HepG2 (cell line): ENCODE measurements around the gene KIF3A. TPM values are rescaled to one million over a fixed set of nuclear protein-coding genes. Genes with fewer than 3 reads are reported as not detected.

ENCODE experiments used
- AHDC1 ChIP-seq: sonication (generic); formaldehyde crosslinking; IDR thresholded peaks from 2 replicates; pipeline ENCODE4 v1.5.1; 2020; ENCODE audit warnings: mild to moderate bottlenecking, missing genetic modification reagents, borderline replicate concordance
- BCL6 ChIP-seq: IDR thresholded peaks from 2 replicates; pipeline ENCODE4 v1.6.1; 2016; ENCODE audit warnings: missing genetic modification reagents, missing compliant biosample characterization
- EED ChIP-seq: sonication (generic); formaldehyde crosslinking; IDR thresholded peaks from 2 replicates; pipeline ENCODE4 v1.5.0; 2020; ENCODE audit warnings: mild to moderate bottlenecking, missing genetic modification reagents
- KIAA2018 ChIP-seq: sonication (generic); formaldehyde crosslinking; IDR thresholded peaks from 2 replicates; pipeline ENCODE4 v1.5.0; 2020; ENCODE audit warnings: mild to moderate bottlenecking, missing genetic modification reagents, borderline replicate concordance
- NFYC ChIP-seq: IDR thresholded peaks from 2 replicates; pipeline ENCODE4 v1.6.1; 2016; ENCODE audit warnings: missing genetic modification reagents, missing compliant biosample characterization
- THYN1 ChIP-seq: sonication (generic); formaldehyde crosslinking; IDR thresholded peaks from 2 replicates; pipeline ENCODE4 v1.8.1; 2023; ENCODE audit warnings: low read depth, mild to moderate bottlenecking, moderate library complexity, missing genetic modification reagents, borderline replicate concordance
- YY1 ChIP-seq: IDR thresholded peaks from 2 replicates; pipeline ENCODE4 v1.6.1; 2011; ENCODE audit warnings: low read length, low read depth, moderate library complexity, mild to moderate bottlenecking; ENCODE audit not compliant: insufficient read depth, insufficient replicate concordance
- ZFP36L1 ChIP-seq: sonication (generic); formaldehyde crosslinking; IDR thresholded peaks from 2 replicates; pipeline ENCODE4 v1.8.0; 2022; ENCODE audit warnings: mild to moderate bottlenecking, missing genetic modification reagents, moderate library complexity
- ZNF121 ChIP-seq: sonication (generic); formaldehyde crosslinking; IDR thresholded peaks from 2 replicates; pipeline ENCODE4 v1.5.0; 2020; ENCODE audit warnings: mild to moderate bottlenecking, missing genetic modification reagents
- ZNF160 ChIP-seq: sonication (generic); formaldehyde crosslinking; IDR thresholded peaks from 2 replicates; pipeline ENCODE4 v1.8.0; 2022; ENCODE audit warnings: mild to moderate bottlenecking, inconsistent platforms, missing genetic modification reagents
- ZNF24 ChIP-seq: fragments of 450-650 bp; IDR thresholded peaks from 2 replicates; pipeline ENCODE4 v1.6.1; 2017; ENCODE audit warnings: antibody characterized with exemption, mild to moderate bottlenecking
- ZNF619 ChIP-seq: sonication (generic); formaldehyde crosslinking; IDR thresholded peaks from 2 replicates; pipeline ENCODE4 v1.4.0; 2020; ENCODE audit warnings: mild to moderate bottlenecking, missing genetic modification reagents
- ZNF746 ChIP-seq: sonication (generic); formaldehyde crosslinking; IDR thresholded peaks from 2 replicates; pipeline ENCODE4 v1.8.0; 2022; ENCODE audit warnings: mild to moderate bottlenecking, missing genetic modification reagents
- polyA plus RNA-seq, 8 experiments: library from polyadenylated mRNA; depleted of rRNA in 3 of 8; stranded (reverse) in 7 of 8; unstranded in 1 of 8; fragments of >200 nt; fragmentation: Illumina TruSeq in 4 of 8; extraction: Trizol in 4 of 8; gene quantifications; 2 replicates each; pipeline versions ENCODE4 v1.2.1 to v1.2.3, GENCODE V29; 2011 to 2016; ENCODE audit warnings: low read depth in 4 of 8, missing spikeins in 1 of 8, mixed read lengths in 1 of 8; ENCODE audit not compliant: insufficient read depth in 1 of 8
- total RNA-seq, 5 experiments: library from RNA; depleted of rRNA; stranded (reverse); fragments of >200 nt; fragmentation: Illumina TruSeq; extraction: Trizol; gene quantifications; 2 replicates each; pipeline ENCODE4 v1.2.3, GENCODE V29; 2016; ENCODE audit warnings: low read depth in 1 of 5

KIF3A gene
- total and polyA plus RNA-seq, 2 of the 13 experiments (the other 11 are each of a cell fraction or from before 2014, with no cell fraction given): 2.3 to 8.4 TPM

- TF ChIP-seq ZNF121 (no peak), AHDC1 (CRISPR knock-in tag) (no peak), NFYC (CRISPR knock-in tag) (no peak), EED (CRISPR knock-in tag) (peak; percentile 65; the same call in 1 of the 2 replicates), ZNF619 (CRISPR knock-in tag) (peak; percentile 31; the same call in 1 of the 2 replicates), KIAA2018 (CRISPR knock-in tag) (no peak), ZNF746 (no peak), BCL6 (no peak), YY1 (peak; percentile 20), ZFP36L1 (CRISPR knock-in tag) (no peak), ZNF24 (no peak), THYN1 (CRISPR knock-in tag) (no peak), ZNF160 (CRISPR knock-in tag) (no peak)
These were observed at the start of gene KIF3A (continued) for GRCh38 chr5:132736853-132737833.
